ENCODE measurements around the gene SLC37A1.

SLC37A1 gene

DNA sequence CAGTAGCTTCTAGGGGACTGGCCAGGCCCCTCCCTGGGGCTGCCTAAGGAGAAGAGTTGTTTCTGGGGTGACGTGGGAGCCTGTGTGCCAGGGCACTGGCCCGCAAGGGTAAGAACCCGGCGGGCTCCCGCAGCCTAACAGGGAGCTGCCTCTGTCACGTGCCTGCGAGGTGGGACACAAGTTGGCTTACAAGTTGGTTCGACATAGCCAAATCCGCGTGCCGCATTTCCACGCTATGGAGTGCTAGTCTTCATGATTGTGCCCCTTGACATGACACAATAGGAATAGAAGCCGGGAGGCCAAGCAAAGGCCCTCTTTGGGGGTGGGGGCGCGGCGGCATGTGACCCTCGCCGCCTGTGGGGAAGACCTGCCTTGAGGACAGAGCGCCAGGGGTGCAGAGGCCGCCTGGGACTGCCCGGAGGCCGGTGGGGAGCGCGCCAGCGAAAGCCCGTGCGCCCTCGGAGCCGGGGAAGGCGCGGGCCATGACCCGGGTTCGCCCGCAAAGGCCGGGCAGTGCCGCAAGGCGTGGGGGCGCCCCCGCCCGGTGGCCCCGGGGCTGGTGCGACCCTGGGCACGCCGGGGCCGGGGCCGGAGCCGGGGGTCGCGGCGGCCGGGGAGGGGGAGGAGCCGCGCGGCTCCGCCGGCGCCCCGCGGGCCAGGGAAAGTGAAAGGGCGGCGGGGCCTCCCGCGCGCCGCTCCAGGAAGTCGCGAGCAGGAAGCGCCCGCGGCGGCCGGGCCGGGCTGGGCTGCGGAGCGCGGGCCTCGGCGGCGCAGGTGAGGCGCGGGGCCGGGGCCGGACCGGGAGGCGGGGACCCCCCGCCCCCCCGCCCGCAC lies at the start of gene SLC37A1:
SLC37A1 (plus strand) TSS at position 702 of the 834 bp plus-strand sequence. CDS start 4,603 bp downstream, outside the sequence.
- TF ChIP-seq, protein P1, sequence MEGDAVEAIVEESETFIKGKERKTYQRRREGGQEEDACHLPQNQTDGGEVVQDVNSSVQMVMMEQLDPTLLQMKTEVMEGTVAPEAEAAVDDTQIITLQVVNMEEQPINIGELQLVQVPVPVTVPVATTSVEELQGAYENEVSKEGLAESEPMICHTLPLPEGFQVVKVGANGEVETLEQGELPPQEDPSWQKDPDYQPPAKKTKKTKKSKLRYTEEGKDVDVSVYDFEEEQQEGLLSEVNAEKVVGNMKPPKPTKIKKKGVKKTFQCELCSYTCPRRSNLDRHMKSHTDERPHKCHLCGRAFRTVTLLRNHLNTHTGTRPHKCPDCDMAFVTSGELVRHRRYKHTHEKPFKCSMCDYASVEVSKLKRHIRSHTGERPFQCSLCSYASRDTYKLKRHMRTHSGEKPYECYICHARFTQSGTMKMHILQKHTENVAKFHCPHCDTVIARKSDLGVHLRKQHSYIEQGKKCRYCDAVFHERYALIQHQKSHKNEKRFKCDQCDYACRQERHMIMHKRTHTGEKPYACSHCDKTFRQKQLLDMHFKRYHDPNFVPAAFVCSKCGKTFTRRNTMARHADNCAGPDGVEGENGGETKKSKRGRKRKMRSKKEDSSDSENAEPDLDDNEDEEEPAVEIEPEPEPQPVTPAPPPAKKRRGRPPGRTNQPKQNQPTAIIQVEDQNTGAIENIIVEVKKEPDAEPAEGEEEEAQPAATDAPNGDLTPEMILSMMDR (IDR thresholded peaks at IDR 0.05; ENCODE audit: insufficient read depth, missing control alignments) = no peak
- no peak for DNase-seq (ENCODE audit: insufficient read length, low spot score)

DNA sequence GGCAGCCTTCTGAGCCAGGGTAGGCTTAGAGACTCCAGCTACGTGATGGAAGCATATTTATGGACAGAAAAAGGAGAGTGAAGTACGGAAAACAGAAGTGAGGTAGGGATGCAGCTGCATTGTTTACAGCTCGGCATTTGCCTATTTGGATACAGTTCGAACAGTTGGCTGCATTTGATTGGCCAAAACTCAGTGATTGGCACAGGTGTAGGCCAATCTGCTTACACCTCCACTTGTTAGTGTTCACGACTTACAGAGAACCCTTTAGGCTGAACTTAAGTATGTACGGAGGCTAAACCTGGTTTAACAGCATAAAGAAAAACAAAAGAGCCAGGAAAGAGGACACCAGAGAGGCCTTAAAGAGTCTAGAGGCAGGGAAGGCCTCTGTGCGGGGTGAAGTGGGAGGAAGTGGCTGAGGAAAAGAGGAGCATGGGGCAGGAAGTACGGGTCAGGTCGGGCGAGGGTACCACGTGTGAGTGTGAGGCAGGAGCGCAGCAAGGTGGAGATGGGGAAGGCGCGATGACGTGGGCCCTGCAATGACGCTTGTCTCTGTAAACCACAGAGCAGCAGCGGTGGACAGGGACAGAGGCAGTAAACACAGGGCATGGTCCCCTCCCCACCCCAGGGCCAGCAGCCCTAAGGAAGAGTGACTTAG lies 49.7 kb upstream of the SLC37A1 start:
- TF ChIP-seq, protein P1 (IDR thresholded peaks at IDR 0.05; ENCODE audit: insufficient read depth, missing control alignments) = no peak
- FAIRE-seq = no peak
- no peak for DNase-seq (ENCODE audit: insufficient read length, low spot score)

More for the DNA sequence above, at the start of gene SLC37A1:
- no peak for FAIRE-seq

DNA sequence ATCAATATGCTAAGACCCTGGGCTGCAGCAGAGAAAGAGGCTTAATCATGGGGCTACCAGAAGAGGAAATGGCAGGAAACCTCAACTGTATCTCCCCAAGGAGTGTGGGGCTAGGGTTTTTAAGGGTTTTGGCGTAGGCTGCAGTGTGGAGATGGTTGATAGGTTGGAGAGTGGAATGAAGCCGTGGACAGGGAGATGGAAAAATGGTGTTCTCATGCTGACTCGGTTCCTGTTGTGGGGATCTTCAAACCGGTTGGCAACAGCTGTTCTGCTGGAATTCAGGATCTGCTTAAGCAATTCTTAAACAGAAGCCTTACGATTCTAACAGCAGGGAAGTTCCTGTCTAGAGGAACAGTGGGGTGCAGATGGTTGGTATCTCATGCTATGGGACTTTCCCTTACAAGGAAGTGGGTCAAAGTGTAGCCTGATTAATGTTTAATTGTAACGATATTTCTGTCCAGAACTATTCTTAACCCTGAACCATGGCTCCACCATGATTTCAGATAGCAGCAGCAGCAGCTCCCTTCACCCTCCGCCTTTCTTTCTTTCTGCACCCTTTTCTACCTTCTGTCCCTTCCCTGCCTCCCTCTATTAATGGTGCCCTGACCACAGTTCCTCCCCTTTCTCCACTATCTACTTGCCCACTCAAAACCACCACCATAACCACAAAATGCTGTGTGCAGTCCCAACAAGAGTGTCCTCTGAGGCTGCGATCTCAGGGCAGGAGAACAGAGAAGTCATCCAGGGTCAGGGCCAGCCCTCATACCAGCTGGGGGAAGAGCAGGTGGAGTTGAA lies 48.4 kb upstream of the SLC37A1 start:
- no peak for FAIRE-seq
- no peak for DNase-seq (ENCODE audit: insufficient read length, low spot score)

DNA sequence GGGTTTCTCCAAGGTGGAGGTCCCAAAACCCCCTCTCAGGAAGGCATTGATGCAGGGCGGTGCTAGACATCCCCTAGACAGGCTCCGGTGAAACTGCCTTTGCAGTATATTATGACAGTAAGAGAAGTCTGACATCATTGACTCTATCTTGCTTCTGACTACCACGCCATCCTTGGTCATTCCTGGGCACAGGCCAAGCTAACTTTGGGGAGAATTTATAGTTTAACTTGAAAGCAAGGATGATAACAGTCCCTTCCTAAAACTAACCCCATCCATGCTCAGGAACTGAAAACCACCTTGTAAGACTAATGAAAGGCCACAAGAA lies 47.9 kb upstream of the SLC37A1 start:
- DNase-seq (ENCODE audit: insufficient read length, low spot score) (no peak), FAIRE-seq (no peak)
- TF ChIP-seq, protein P1 (IDR thresholded peaks at IDR 0.05; ENCODE audit: insufficient read depth, missing control alignments) = no peak

More for the DNA sequence above, 48.4 kb upstream of the SLC37A1 start:
- TF ChIP-seq, protein P1 (IDR thresholded peaks at IDR 0.05; ENCODE audit: insufficient read depth, missing control alignments) = no peak

DNA sequence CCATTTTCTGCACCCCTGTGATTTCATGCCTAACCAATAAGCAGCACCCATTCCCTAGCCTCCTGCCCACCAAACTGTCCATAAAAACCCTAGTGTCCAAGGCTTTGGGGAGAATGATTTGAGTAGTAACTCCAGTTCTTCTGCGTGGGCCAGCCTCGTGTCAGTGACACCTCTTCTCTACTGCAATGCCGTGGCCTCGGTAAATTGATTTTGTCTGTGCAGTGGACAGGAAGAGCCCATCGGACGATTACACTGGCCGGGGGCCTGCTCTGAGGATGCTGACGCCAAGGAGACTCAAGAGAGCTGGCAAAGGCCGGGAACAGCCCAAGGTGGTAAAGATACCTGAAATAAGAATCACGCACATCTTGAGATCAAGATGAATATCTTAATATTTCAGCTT lies 47.0 kb upstream of the SLC37A1 start:
- DNase-seq (ENCODE audit: insufficient read length, low spot score) = no peak
- FAIRE-seq = no peak
- TF ChIP-seq, protein P1 (IDR thresholded peaks at IDR 0.05; ENCODE audit: insufficient read depth, missing control alignments) = no peak

DNA sequence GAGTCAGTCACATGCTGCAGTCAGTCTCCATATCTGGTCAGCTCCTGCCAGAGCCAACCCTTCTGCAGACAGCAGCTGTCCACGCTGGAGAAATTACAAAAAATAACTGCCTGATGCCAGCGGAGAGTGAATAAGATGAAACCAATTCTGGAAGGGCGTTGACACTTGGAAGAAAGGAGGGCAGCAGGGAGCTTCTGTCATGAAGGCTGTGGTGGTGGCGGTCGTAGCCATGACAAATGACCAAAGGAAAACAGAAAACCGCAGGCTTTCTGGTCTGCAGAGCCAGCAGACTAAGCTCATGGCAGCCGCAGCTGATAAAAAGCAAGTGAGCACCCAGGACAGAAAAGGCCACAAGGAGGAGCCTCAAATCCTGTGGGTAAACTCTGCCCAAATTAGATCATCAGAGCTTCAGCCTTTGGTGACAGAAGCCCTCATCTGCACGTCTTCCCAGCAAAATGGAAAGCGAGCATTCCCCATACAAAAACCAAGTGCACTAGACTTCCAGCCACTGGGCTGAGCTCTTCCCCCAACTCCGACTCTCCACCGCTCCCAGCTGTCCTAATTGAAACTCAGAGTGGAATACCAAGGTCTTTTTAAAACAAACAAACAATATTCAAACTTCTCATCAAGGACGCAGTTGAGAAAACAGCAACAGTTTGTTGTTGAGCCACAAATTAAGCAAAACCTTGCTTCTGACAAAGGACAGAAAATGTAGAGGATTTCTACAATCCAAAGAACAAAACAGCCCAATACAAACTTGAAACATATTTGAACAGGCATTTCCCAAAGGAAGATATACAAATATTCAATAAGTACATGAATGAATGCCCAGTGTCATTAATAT lies 46.3 kb upstream of the SLC37A1 start:
- DNase-seq (ENCODE audit: insufficient read length, low spot score) (no peak), FAIRE-seq (no peak)
- TF ChIP-seq, protein P1 (IDR thresholded peaks at IDR 0.05; ENCODE audit: insufficient read depth, missing control alignments) = peak; percentile 2

Measured in D721Med (cell line).